Dedifferentiated amniotic fluid mesenchymal stem cell (primary cell): ENCODE results near the gene STK39.
"Not testable (repeated sequence)": the region's sequence is repeated elsewhere in the genome, so short reads cannot be mapped to it uniquely, and the experiment has no call there.

Experiments
- DNase-seq: peaks from one replicate; pipeline ENCODE4 v3.0.0-alpha.2; 2016; ENCODE audit errors: extremely low spot score

The STK39 gene

GRCh38 chr2:168247341-168248261 is at the start of gene STK39:
STK39 (minus strand) TSS chr2:168247595; CDS start chr2:168247435, 160 bp downstream.
- DNase-seq, result peak; percentile 58

DNA sequence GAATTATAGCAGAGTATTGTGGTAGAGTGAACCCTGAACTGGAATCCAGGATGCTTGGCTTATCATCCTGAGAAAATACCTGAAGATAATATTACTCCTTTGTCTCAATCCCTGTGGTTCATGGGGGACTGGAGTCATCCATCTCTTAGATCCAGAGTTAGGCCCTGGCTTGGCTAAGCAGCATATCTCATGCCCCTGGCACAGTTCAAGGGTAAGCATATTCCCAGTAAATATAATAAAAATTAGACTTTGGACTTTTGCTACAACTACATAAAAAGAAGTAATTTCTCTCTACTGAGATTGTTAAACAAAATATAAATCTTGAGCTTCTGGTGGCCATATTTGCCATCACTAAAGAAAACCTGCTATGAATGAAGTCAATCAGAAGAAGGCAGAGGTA is 47.7 kb upstream of the STK39 start:
- no peak for DNase-seq

- no peak for DNase-seq
These were observed 47.0 kb upstream of the STK39 start for GRCh38 chr2:168294409-168294808.

- no peak for DNase-seq
These were observed 46.4 kb upstream of the STK39 start for GRCh38 chr2:168293766-168294165.

DNA sequence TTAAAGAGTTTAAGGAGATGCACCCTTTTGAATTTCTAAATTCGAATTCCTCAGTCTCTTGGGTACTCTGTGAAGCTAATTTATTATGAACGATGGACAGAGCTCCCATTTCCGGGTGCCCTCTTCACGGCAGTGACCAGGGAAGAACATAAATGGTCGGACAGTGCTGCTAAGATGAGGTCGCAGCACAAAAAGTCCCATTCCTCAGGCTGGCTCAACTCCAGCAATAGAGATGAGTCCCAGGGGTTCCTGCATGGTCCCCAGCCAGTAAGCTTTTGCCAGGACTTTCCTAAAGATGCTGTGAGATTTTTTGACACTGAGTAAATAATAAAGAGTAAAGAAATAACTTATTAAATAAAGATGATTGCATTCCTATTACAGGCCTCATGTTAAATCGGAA is 43.0 kb upstream of the STK39 start:
- no peak for DNase-seq

GRCh38 chr2:168289880-168290279 is 42.5 kb upstream of the STK39 start:
- DNase-seq, result no peak

DNA sequence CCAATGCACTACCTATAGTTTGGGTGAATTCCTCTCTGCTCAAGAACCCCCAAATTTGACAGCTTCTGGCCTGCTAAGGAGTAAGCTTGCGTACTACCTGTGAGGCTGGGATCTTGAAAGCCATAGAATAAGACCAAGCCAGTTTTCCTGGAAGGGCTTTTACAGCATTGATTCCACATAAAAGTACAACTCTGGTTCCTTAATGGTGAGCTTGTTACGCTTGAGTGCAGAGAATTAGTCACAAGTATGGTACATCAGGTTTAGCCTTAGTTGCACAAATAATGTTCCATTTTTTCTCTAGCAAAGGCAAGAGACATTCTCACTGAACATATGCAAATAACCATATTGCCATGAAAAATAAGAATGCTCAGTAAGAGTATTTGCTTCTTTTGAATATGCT is 39.1 kb upstream of the STK39 start:
- no peak for DNase-seq

DNA sequence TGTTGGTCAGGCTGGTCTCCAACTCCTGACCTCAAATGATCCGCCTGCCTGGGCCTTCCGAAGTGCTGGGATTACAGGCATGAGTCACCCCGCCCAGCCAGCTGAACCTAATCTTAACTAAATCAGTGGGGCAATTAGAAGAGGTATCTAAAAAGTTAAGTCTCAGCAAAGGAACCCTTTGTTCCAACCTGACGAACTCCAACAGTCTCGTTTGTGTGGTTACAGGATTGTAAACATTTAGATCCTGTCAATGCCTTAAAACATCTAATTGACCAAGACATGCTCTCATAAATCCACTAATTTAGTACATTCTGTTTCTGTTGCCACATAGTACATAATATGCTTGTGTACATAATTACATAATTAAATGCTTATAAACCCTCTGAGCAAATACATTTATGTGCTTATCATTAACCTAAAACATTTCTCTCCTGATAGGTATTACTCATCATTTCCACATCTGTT is 31.1 kb upstream of the STK39 start:
- DNase-seq, result no peak

DNA sequence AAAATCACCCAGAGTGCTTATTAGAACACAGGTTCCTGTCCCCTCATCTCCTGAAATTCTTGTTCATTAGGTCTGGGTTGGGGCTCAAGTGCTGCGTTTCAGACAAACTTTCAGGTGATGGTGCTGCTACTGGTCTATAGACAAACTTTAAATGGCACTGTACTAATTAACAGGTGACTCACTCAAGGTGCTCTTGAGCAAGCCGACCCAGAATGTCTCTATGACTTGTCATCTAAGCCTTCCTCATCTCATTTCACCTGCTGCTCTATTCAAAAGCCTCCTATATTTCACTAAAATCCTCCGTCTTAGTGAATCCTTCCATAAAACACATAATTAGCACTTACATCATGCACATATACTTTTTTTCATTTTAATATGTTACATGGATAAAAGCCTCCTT is 29.9 kb upstream of the STK39 start:
- DNase-seq, result no peak

- DNase-seq, result no peak
These were observed 24.8 kb upstream of the STK39 start for GRCh38 chr2:168272225-168272624.

GRCh38 chr2:168262926-168263325 is 15.5 kb upstream of the STK39 start:
- not testable (repeated sequence) for DNase-seq

DNA sequence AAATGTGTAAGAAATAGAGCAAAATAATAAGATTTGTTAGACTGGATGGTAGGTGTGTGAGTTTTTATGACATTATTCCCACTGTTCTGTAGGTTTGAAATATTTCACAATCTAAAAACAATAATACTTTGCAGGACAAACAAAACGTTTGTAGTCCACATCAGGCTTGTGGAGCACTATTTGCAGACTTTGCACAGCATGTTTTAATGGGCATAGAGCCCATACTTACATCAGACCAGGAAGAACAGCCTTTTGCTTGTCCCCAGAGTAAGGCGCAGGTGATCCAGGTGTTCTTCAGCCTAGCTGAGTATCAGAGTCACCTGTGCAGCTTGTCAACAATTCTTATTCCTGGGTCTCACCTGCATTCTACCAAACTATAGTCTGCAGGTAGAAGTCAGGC is 9.1 kb upstream of the STK39 start:
- no peak for DNase-seq

GRCh38 chr2:168255866-168256265 is 8.5 kb upstream of the STK39 start:
- DNase-seq, result no peak

DNA sequence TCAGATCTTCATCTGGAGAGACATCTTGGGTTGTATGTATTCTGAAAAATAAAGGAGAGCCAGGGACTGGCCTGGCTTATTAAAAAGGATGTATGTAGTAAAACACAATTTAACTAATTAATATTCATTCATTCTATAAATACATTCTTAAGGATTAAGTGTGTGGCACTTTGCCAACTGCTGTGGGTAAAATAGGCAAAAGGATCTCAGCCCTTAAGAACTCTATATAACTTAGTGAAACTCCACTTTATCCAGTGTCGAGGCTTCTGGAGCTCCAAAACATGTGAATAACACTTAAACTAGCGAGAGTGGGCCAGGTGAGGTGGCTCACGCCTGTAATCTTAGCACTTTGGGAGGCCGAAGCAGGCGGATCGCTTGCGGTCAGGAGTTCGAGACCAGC is 7.7 kb upstream of the STK39 start:
- DNase-seq, result no peak

GRCh38 chr2:168254158-168254935 is 7.0 kb upstream of the STK39 start:
- DNase-seq, result peak; percentile 55

DNA sequence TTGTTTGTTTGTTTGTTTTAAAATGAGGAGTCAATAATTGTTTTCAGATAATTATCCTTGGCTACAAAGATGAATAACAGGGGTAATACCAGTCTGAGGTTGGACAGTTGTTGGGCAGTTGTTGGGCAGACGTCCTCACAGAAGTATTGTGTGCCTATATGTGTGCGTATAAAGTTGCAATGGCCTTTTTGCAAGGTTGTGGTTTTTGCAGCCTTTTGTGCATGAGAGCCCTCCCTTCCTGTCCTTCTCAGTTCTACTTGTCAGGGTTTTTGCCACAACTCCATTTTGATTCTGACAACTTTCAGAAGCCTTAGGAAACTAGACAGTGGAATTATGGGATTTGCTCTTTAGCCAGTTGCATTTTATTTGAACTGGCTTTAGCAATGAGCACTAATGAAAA is 6.0 kb upstream of the STK39 start:
- DNase-seq, result no peak

DNA sequence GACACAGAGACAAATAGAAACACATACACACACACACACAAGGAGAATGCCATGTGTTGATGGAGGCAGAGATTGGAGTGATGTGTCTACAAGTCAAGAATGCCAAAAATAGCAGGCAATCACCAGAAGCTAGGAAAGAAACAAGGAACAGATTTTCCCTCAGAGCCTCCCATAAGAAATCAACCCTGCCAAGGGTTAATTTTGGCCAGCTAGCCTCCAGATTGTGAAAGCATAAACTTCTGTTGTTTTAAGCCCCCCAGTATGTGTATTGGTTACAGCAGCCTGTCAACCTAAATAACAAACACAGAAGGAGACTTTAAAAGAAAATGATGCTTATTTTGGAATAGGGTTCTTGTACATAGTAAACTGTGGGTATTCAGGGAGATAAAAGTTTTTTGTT is 5.6 kb upstream of the STK39 start:
- no peak for DNase-seq

DNA sequence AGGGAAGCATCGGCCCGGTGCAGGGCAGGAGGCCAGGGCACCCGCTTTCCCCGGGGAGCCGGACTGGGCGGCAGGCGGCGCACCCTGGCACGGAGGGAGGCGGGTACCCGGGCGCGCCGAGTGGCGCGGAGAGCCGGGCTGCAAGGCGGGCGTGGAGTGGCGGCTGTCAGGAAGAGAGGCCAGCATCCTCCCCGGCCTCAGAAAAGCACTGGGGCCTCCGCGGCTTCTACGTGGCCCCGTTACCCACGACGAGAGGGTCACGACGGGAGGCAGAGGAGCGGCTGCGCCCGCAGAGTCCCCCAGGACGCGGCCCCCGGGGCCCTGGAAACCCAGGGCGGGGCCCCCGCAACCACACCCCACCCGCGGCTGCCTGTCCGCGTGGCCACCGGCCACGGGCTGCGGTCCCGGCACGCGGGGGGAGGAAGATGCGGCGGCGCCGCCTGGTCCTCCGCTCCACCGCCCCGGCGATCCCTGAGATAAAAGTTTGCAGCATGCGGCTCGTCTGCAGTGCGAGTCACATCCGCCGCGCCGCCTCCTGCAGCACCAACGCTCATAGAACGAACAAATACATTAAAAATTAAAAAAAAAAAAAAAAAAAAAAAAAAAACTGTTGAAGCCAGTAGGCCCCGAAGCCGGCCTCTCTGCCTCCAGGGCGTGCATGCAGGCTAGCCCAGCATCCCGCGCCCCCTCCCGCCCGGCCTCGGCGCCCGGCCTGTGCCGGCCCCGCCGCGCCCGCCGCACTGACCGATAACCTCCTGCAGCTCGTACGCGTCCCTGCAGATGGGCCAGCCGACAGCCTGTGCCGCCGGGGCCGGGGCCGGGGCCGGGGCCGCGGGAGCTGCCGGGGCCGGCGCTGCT is 683 bp downstream of the STK39 start:
- DNase-seq, result peak; percentile 51

DNA sequence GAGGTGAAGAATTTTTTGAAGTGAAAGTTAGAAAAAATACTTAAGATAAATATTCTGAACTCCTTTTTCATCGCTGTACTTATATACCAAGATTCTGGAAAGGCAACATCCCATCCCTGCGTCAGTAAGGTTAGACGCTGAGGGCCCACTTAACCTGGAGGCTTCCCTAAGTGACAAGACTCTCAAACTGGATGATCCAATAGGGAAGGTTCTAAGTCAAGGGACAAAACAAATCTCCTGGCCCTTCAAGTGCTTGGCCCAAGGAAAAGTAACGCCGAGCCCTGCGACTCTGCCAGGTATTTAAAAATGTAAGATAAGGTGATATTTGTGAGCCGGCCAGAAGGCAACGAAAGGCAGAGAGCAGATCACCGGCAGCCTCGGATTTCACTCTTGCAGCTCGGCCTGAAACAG is 1.3 kb downstream of the STK39 start:
- DNase-seq, result no peak

- DNase-seq, result no peak
These were observed 2.1 kb downstream of the STK39 start for GRCh38 chr2:168245074-168245825.

DNA sequence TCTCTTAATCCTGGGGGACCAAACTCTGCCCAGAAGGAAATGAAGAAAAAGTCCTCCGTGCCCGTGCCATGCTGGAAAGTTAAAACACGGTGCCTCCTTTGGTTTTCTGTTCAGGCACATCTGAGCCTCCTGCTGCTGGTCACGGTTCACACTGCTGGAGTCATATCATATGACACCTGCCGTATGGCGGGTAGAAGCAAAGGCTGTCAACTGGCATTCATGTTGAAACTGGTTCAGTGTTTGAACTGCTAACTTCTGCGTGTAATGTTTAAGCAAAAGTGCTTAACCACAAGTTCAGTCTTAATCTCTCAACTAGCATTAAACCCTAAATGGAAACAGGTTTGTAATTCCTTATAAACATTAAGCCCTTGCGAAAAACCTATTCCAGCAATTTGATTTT is 3.1 kb downstream of the STK39 start:
- no peak for DNase-seq
